Naive thymus-derived CD8-positive, alpha-beta T cell (primary cell): ENCODE data around the gene MRPL4. TPM values are rescaled to one million over a fixed set of nuclear protein-coding genes. Genes with fewer than 3 reads are reported as not detected.

Experiments
- ATAC-seq, 2 donors: fragments of 150-1000 bp; cut with Tn5 transposase in 1 of 2; sonication (Bioruptor Pico), chemical (Tn5 transposase) in 1 of 2; 1 replicate in 1 of 2; 2 replicates in 1 of 2; pipeline ENCODE4 v1.10.0; 2021; ENCODE audit warnings: mild to moderate bottlenecking in 2 of 2, moderate library complexity in 2 of 2
- POLR2A ChIA-PET: fragments of 350-600 bp; sonication (Branson Sonifier 250); formaldehyde crosslinking; loops from one replicate; lab custom pipeline; 2021; ENCODE audit warnings: antibody characterized with exemption; lab: Charles Lee
- DNase-seq, 10 donors: peaks; one replicate each; pipeline versions ENCODE4 v3.0.0 to v3.0.0-alpha.2; 2020 to 2022
- H3K27ac Mint-ChIP-seq, 10 donors: one replicate each; pipeline ENCODE4 v1.8.0; 2020 to 2022; ENCODE audit warnings: mild to moderate bottlenecking in 10 of 10, mixed read lengths in 10 of 10, moderate library complexity in 4 of 10, inconsistent platforms in 1 of 10
- H3K27me3 Mint-ChIP-seq, 5 donors: one replicate each; pipeline ENCODE4 v1.8.0; 2021 to 2022; ENCODE audit warnings: mixed read lengths in 5 of 5
- H3K36me3 Mint-ChIP-seq, 3 donors: one replicate each; pipeline ENCODE4 v1.8.0; 2020 to 2022; ENCODE audit warnings: mixed read lengths in 3 of 3, mild to moderate bottlenecking in 2 of 3, inconsistent platforms in 1 of 3
- H3K4me1 Mint-ChIP-seq, 4 donors: one replicate each; pipeline ENCODE4 v1.8.0; 2021 to 2022; ENCODE audit warnings: mixed read lengths in 4 of 4
- H3K4me3 Mint-ChIP-seq, 10 donors: one replicate each; pipeline ENCODE4 v1.8.0; 2020 to 2022; ENCODE audit warnings: mild to moderate bottlenecking in 10 of 10, mixed read lengths in 10 of 10, moderate library complexity in 6 of 10, inconsistent platforms in 1 of 10
- H3K9me3 Mint-ChIP-seq, 9 donors: one replicate each; pipeline ENCODE4 v1.8.0; 2020 to 2022; ENCODE audit warnings: mixed read lengths in 9 of 9, mild to moderate bottlenecking in 3 of 9, inconsistent platforms in 1 of 9, moderate library complexity in 1 of 9
- polyA plus RNA-seq, 3 donors: library from polyadenylated mRNA; unstranded; fragments of 300-500 nt; fragmentation: Illumina TruSeq; gene quantifications; one replicate each; pipeline ENCODE4 v1.2.3, GENCODE V29; 2021
- total RNA-seq, 8 experiments: library from RNA in 2 of 8; stranded (reverse) in 2 of 8; gene quantifications; one replicate each; pipeline ENCODE4 v1.2.3 and lab custom pipeline; 2021 to 2026

MRPL4 gene
- total RNA-seq (10 to 100 TPM; 47.9 to 50.8 TPM), polyA plus RNA-seq (10 to 100 TPM; 25.3 to 50.6 (median 31.3) TPM), total RNA-seq (lab: John Stamatoyannopoulos, UW) (17.5 to 82.9 (median 23.7) reads per million in 6 experiments)

GRCh38 chr19:10251792-10252694, at the start of gene MRPL4:
TSS of gene MRPL4 (plus strand) at chr19:10252214. CDS start at chr19:10252254, 40 bp downstream.
- Mint-ChIP-seq H3K9me3 (no peaks in the 10 kb centered on the region), H3K4me3 (peak within 1 kb of the TSS; percentile 94 to 100 (median 98)), H3K36me3 (peaks cover 0 to 36% (median 6%) of the 10 kb centered on the region in 3 donors), H3K27me3 (no peaks in the 10 kb centered on the region), H3K4me1 (peaks cover 7 to 33% (median 26%) of the 10 kb centered on the region in 4 donors), H3K27ac (peak within 1 kb of the TSS; percentile 89 to 99 (median 98))
- POLR2A ChIA-PET, result interaction anchor here (0.5 to 1.4 kb wide), 9 partner anchors 13 to 161 kb away, joined by 3 to 8 read pairs (median 4); partner anchors contain the start of genes DNMT1 and ICAM1
- DNase-seq (peak; percentile 86 to 98 (median 96)), ATAC-seq (peak; percentile 97)

- DNase-seq (no peak), ATAC-seq (no peak)
- Mint-ChIP-seq H3K4me1 (peaks cover 3 to 12% (median 4%) of the 10 kb centered on the region in 4 donors), H3K27me3 (no peaks in the 10 kb centered on the region), H3K36me3 (peaks cover 0 to 3% (median 0%) of the 10 kb centered on the region in 3 donors), H3K9me3 (peaks cover 0 to 4% (median 0%) of the 10 kb centered on the region in 9 donors), H3K4me3 (no peak overlapping the region), H3K27ac (no peak overlapping the region)
- POLR2A ChIA-PET, result no interaction called here
Measured at GRCh38 chr19:10203686-10204085, 48.3 kb upstream of the MRPL4 start.

GRCh38 chr19:10205636-10206035, 46.4 kb upstream of the MRPL4 start:
- no peak overlapping the region for H3K4me3 Mint-ChIP-seq
- H3K27me3 Mint-ChIP-seq, result no peaks in the 10 kb centered on the region
- POLR2A ChIA-PET, result no interaction called here
- DNase-seq, result no peak
- H3K4me1 Mint-ChIP-seq, result peaks cover 0 to 7% (median 3%) of the 10 kb centered on the region in 4 donors
- no peak overlapping the region for H3K27ac Mint-ChIP-seq
- H3K36me3 Mint-ChIP-seq, result peaks cover 0 to 3% (median 0%) of the 10 kb centered on the region in 3 donors
- H3K9me3 Mint-ChIP-seq, result peaks cover 0 to 4% (median 0%) of the 10 kb centered on the region in 9 donors
- no peak for ATAC-seq

GRCh38 chr19:10206226-10206885, 45.7 kb upstream of the MRPL4 start:
- Mint-ChIP-seq H3K9me3 (peaks cover 0 to 4% (median 0%) of the 10 kb centered on the region in 9 donors), H3K27ac (no peak overlapping the region), H3K27me3 (peaks cover 0 to 2% (median 0%) of the 10 kb centered on the region in 5 donors), H3K4me1 (peaks cover 0 to 7% (median 3%) of the 10 kb centered on the region in 4 donors), H3K4me3 (no peak overlapping the region), H3K36me3 (peaks cover 0 to 3% (median 0%) of the 10 kb centered on the region in 3 donors)
- POLR2A ChIA-PET, result no interaction called here
- DNase-seq (no peak), ATAC-seq (no peak)

GRCh38 chr19:10207026-10207425, 45.0 kb upstream of the MRPL4 start:
- peaks cover 0 to 2% (median 0%) of the 10 kb centered on the region in 5 donors for H3K27me3 Mint-ChIP-seq
- peaks cover 0 to 7% (median 3%) of the 10 kb centered on the region in 4 donors for H3K4me1 Mint-ChIP-seq
- no peak overlapping the region for H3K27ac Mint-ChIP-seq
- POLR2A ChIA-PET, result no interaction called here
- DNase-seq, result no peak
- no peak overlapping the region for H3K4me3 Mint-ChIP-seq
- no peak for ATAC-seq
- H3K9me3 Mint-ChIP-seq, result peaks cover 0 to 4% (median 0%) of the 10 kb centered on the region in 9 donors
- peaks cover 0 to 3% (median 0%) of the 10 kb centered on the region in 3 donors for H3K36me3 Mint-ChIP-seq

- peaks cover 0 to 3% (median 0%) of the 10 kb centered on the region in 3 donors for H3K36me3 Mint-ChIP-seq
- peak overlapping the region in 2 of 10 donors; percentile 8 to 66 for H3K27ac Mint-ChIP-seq
- H3K9me3 Mint-ChIP-seq, result peaks cover 0 to 4% (median 0%) of the 10 kb centered on the region in 9 donors
- ATAC-seq, result no peak
- DNase-seq, result no peak
- peaks cover 0 to 7% (median 3%) of the 10 kb centered on the region in 4 donors for H3K4me1 Mint-ChIP-seq
- H3K4me3 Mint-ChIP-seq, result no peak overlapping the region
- H3K27me3 Mint-ChIP-seq, result peaks cover 0 to 2% (median 0%) of the 10 kb centered on the region in 5 donors
- POLR2A ChIA-PET, result interaction anchor here (0.7 kb wide), 1 partner anchor 52 kb away, joined by 5 read pairs; no protein-coding TSS in a partner anchor
Measured at GRCh38 chr19:10209315-10209714, 42.7 kb upstream of the MRPL4 start.

- POLR2A ChIA-PET, result no interaction called here
- no peak for DNase-seq
- peak overlapping the region in 1 of 10 donors; percentile 10 for H3K27ac Mint-ChIP-seq
- peaks cover 0 to 4% (median 0%) of the 10 kb centered on the region in 9 donors for H3K9me3 Mint-ChIP-seq
- H3K36me3 Mint-ChIP-seq, result peaks cover 0 to 3% (median 0%) of the 10 kb centered on the region in 3 donors
- peaks cover 0 to 7% (median 1%) of the 10 kb centered on the region in 4 donors for H3K4me1 Mint-ChIP-seq
- H3K4me3 Mint-ChIP-seq, result no peak overlapping the region
- no peak for ATAC-seq
- H3K27me3 Mint-ChIP-seq, result peaks cover 0 to 2% (median 0%) of the 10 kb centered on the region in 5 donors
Measured at GRCh38 chr19:10211061-10211460, 41.0 kb upstream of the MRPL4 start.

GRCh38 chr19:10211691-10212090, 40.3 kb upstream of the MRPL4 start:
- Mint-ChIP-seq H3K4me3 (no peak overlapping the region), H3K9me3 (peaks cover 0 to 4% (median 0%) of the 10 kb centered on the region in 9 donors), H3K4me1 (peaks cover 0 to 4% (median 1%) of the 10 kb centered on the region in 4 donors), H3K27me3 (peaks cover 0 to 2% (median 0%) of the 10 kb centered on the region in 5 donors), H3K36me3 (peaks cover 0 to 3% (median 0%) of the 10 kb centered on the region in 3 donors), H3K27ac (no peak overlapping the region)
- no peak for DNase-seq
- POLR2A ChIA-PET, result no interaction called here
- no peak for ATAC-seq

GRCh38 chr19:10214784-10215183, 37.2 kb upstream of the MRPL4 start:
- H3K4me3 Mint-ChIP-seq, result no peak overlapping the region
- POLR2A ChIA-PET, result no interaction called here
- DNase-seq (no peak), ATAC-seq (no peak)
- no peaks in the 10 kb centered on the region for H3K9me3 Mint-ChIP-seq
- peaks cover 0 to 2% (median 0%) of the 10 kb centered on the region in 5 donors for H3K27me3 Mint-ChIP-seq
- H3K27ac Mint-ChIP-seq, result no peak overlapping the region
- H3K36me3 Mint-ChIP-seq, result no peaks in the 10 kb centered on the region
- peaks cover 0 to 3% (median under 1%) of the 10 kb centered on the region in 4 donors for H3K4me1 Mint-ChIP-seq

- Mint-ChIP-seq H3K27me3 (no peaks in the 10 kb centered on the region), H3K36me3 (no peaks in the 10 kb centered on the region), H3K4me1 (peaks cover 0 to 3% (median under 1%) of the 10 kb centered on the region in 4 donors), H3K4me3 (no peak overlapping the region), H3K9me3 (no peaks in the 10 kb centered on the region), H3K27ac (no peak overlapping the region)
- DNase-seq (no peak), ATAC-seq (no peak)
- POLR2A ChIA-PET, result no interaction called here
Measured at GRCh38 chr19:10217085-10217484, 34.9 kb upstream of the MRPL4 start.

GRCh38 chr19:10219678-10220077, 32.3 kb upstream of the MRPL4 start:
- POLR2A ChIA-PET, result interaction anchor here (0.9 kb wide), 1 partner anchor 9 kb away, joined by 3 read pairs; no protein-coding TSS in a partner anchor

GRCh38 chr19:10220695-10221094, 31.3 kb upstream of the MRPL4 start:
- no peak overlapping the region for H3K27ac Mint-ChIP-seq
- peaks cover 0 to 3% (median 2%) of the 10 kb centered on the region in 3 donors for H3K36me3 Mint-ChIP-seq
- no peaks in the 10 kb centered on the region for H3K9me3 Mint-ChIP-seq
- DNase-seq (no peak), ATAC-seq (no peak)
- POLR2A ChIA-PET, result interaction anchor here (0.9 kb wide), 1 partner anchor 8 kb away, joined by 3 read pairs; no protein-coding TSS in a partner anchor
- H3K27me3 Mint-ChIP-seq, result no peaks in the 10 kb centered on the region
- H3K4me3 Mint-ChIP-seq, result no peak overlapping the region
- H3K4me1 Mint-ChIP-seq, result peaks cover 0 to 6% (median 3%) of the 10 kb centered on the region in 4 donors

More at GRCh38 chr19:10219678-10220077, 32.3 kb upstream of the MRPL4 start:
- ATAC-seq (peak; percentile 29 to 56), DNase-seq (peak in 1 of 10 donors; percentile 2)
- no peaks in the 10 kb centered on the region for H3K27me3 Mint-ChIP-seq
- H3K4me1 Mint-ChIP-seq, result peaks cover 0 to 6% (median 3%) of the 10 kb centered on the region in 4 donors
- no peak overlapping the region for H3K27ac Mint-ChIP-seq
- H3K4me3 Mint-ChIP-seq, result no peak overlapping the region
- no peaks in the 10 kb centered on the region for H3K9me3 Mint-ChIP-seq
- H3K36me3 Mint-ChIP-seq, result peaks cover 0 to 3% (median 2%) of the 10 kb centered on the region in 3 donors
